ENCODE measurements around the gene POU5F1. TPM values are rescaled to one million over a fixed set of nuclear protein-coding genes. Genes with fewer than 3 reads are reported as not detected.
A peak's percentile ranks its signal among the peaks of the same experiment; 100 is the strongest.
"Not testable (repeated sequence)": the region's sequence is repeated elsewhere in the genome, so short reads cannot be mapped to it uniquely, and the experiment has no call there.

Gene POU5F1
- total RNA-seq: under 1 TPM in 1 of 2 experiments, not detected in 1; 0.48 TPM

- H3K4me3 Mint-ChIP-seq: no peak within 1 kb of the TSS
- H3K27ac Mint-ChIP-seq: no peak within 1 kb of the TSS
- no peaks in the 10 kb centered on the region for H3K36me3 Mint-ChIP-seq (ENCODE audit: low read depth)
- no peaks in the 10 kb centered on the region for H3K27me3 Mint-ChIP-seq (ENCODE audit: low read depth)
- CTCF ChIA-PET: no interaction called here
- intact Hi-C loops (cut with micrococcal nuclease): no loop called here
- no peak for DNase-seq
- H3K4me1 Mint-ChIP-seq (ENCODE audit: low read depth): no peaks in the 10 kb centered on the region
- no peaks in the 10 kb centered on the region for H3K9me3 Mint-ChIP-seq
Measured at GRCh38 chr6:31170600-31170881, at the start of gene POU5F1. TSS of gene POU5F1 (minus strand) at chr6:31170682. CDS start at chr6:31170620, 62 bp downstream.

GRCh38 chr6:31216208-31216898 is 45.9 kb upstream of the POU5F1 start:
- CTCF ChIA-PET: no interaction called here
- no peaks in the 10 kb centered on the region for H3K27me3 Mint-ChIP-seq (ENCODE audit: low read depth)
- H3K4me3 Mint-ChIP-seq: no peak overlapping the region
- H3K9me3 Mint-ChIP-seq: peaks cover 6% of the 10 kb centered on the region
- intact Hi-C loops (cut with micrococcal nuclease): no loop called here
- peaks cover 3% of the 10 kb centered on the region for H3K4me1 Mint-ChIP-seq (ENCODE audit: low read depth)
- peak overlapping the region; percentile 2 for H3K27ac Mint-ChIP-seq
- peaks cover 2% of the 10 kb centered on the region for H3K36me3 Mint-ChIP-seq (ENCODE audit: low read depth)
- DNase-seq: no peak

GRCh38 chr6:31215216-31215615 is 44.7 kb upstream of the POU5F1 start:
- DNase-seq; H3K9me3 Mint-ChIP-seq; H3K27ac Mint-ChIP-seq; H3K36me3 Mint-ChIP-seq (ENCODE audit: low read depth); H3K4me1 Mint-ChIP-seq (ENCODE audit: low read depth); intact Hi-C loops (cut with micrococcal nuclease); H3K4me3 Mint-ChIP-seq; H3K27me3 Mint-ChIP-seq (ENCODE audit: low read depth); CTCF ChIA-PET: not testable (repeated sequence)

- CTCF ChIA-PET: no interaction called here
- peaks cover 3% of the 10 kb centered on the region for H3K4me1 Mint-ChIP-seq (ENCODE audit: low read depth)
- intact Hi-C loops (cut with micrococcal nuclease): no loop called here
- DNase-seq: no peak
- H3K9me3 Mint-ChIP-seq: peaks cover 6% of the 10 kb centered on the region
- H3K27me3 Mint-ChIP-seq (ENCODE audit: low read depth): no peaks in the 10 kb centered on the region
- H3K27ac Mint-ChIP-seq: no peak overlapping the region
- H3K36me3 Mint-ChIP-seq (ENCODE audit: low read depth): peaks cover 2% of the 10 kb centered on the region
- no peak overlapping the region for H3K4me3 Mint-ChIP-seq
Measured at GRCh38 chr6:31214516-31214915, 44.0 kb upstream of the POU5F1 start.

GRCh38 chr6:31210741-31211532 is 40.5 kb upstream of the POU5F1 start:
- H3K9me3 Mint-ChIP-seq: no peaks in the 10 kb centered on the region
- H3K36me3 Mint-ChIP-seq (ENCODE audit: low read depth): no peaks in the 10 kb centered on the region
- peaks cover under 1% of the 10 kb centered on the region for H3K4me1 Mint-ChIP-seq (ENCODE audit: low read depth)
- CTCF ChIA-PET: interaction anchor here (0.6 to 4.2 kb wide), 5 partner anchors 14 to 307 kb away, joined by 3 to 15 read pairs (median 3); no protein-coding TSS in a partner anchor
- no peak overlapping the region for H3K27ac Mint-ChIP-seq
- no peaks in the 10 kb centered on the region for H3K27me3 Mint-ChIP-seq (ENCODE audit: low read depth)
- no peak for DNase-seq
- H3K4me3 Mint-ChIP-seq: no peak overlapping the region
- intact Hi-C loops (cut with micrococcal nuclease): no loop called here

- Mint-ChIP-seq H3K36me3 (ENCODE audit: low read depth) (no peaks in the 10 kb centered on the region), H3K27ac (no peak overlapping the region), H3K27me3 (ENCODE audit: low read depth) (no peaks in the 10 kb centered on the region), H3K9me3 (no peaks in the 10 kb centered on the region), H3K4me3 (no peak overlapping the region), H3K4me1 (ENCODE audit: low read depth) (peaks cover 5% of the 10 kb centered on the region)
- CTCF ChIA-PET: interaction anchor here (1.2 to 4.2 kb wide), 2 partner anchors 13 to 157 kb away, joined by 7 to 15 read pairs; no protein-coding TSS in a partner anchor
- intact Hi-C loops (cut with micrococcal nuclease): no loop called here
- DNase-seq: no peak
Measured at GRCh38 chr6:31210123-31210522, 39.6 kb upstream of the POU5F1 start.

- CTCF ChIA-PET: interaction anchor here (1.5 kb wide), 1 partner anchor 22 kb away, joined by 5 read pairs; no protein-coding TSS in a partner anchor
- H3K4me3 Mint-ChIP-seq: no peak overlapping the region
- no peaks in the 10 kb centered on the region for H3K9me3 Mint-ChIP-seq
- peaks cover 13% of the 10 kb centered on the region for H3K4me1 Mint-ChIP-seq (ENCODE audit: low read depth)
- peaks cover 2% of the 10 kb centered on the region for H3K36me3 Mint-ChIP-seq (ENCODE audit: low read depth)
- intact Hi-C loops (cut with micrococcal nuclease): no loop called here
- no peak overlapping the region for H3K27ac Mint-ChIP-seq
- DNase-seq: no peak
- no peaks in the 10 kb centered on the region for H3K27me3 Mint-ChIP-seq (ENCODE audit: low read depth)
Measured at GRCh38 chr6:31209137-31209536, 38.7 kb upstream of the POU5F1 start.

GRCh38 chr6:31208506-31208905 is 38.0 kb upstream of the POU5F1 start:
- H3K36me3 Mint-ChIP-seq (ENCODE audit: low read depth): peaks cover 2% of the 10 kb centered on the region
- intact Hi-C loops (cut with micrococcal nuclease): no loop called here
- H3K27me3 Mint-ChIP-seq (ENCODE audit: low read depth): no peaks in the 10 kb centered on the region
- no peaks in the 10 kb centered on the region for H3K9me3 Mint-ChIP-seq
- no peak overlapping the region for H3K27ac Mint-ChIP-seq
- CTCF ChIA-PET: interaction anchor here (1.5 kb wide), 1 partner anchor 22 kb away, joined by 5 read pairs; no protein-coding TSS in a partner anchor
- no peak for DNase-seq
- H3K4me3 Mint-ChIP-seq: no peak overlapping the region
- H3K4me1 Mint-ChIP-seq (ENCODE audit: low read depth): peaks cover 17% of the 10 kb centered on the region

- Mint-ChIP-seq H3K4me3 (no peak overlapping the region), H3K27ac (peak overlapping the region; percentile 52), H3K9me3 (peaks cover 5% of the 10 kb centered on the region), H3K36me3 (ENCODE audit: low read depth) (peaks cover 10% of the 10 kb centered on the region), H3K4me1 (ENCODE audit: low read depth) (peaks cover 43% of the 10 kb centered on the region), H3K27me3 (ENCODE audit: low read depth) (no peaks in the 10 kb centered on the region)
- intact Hi-C loops (cut with micrococcal nuclease): no loop called here
- CTCF ChIA-PET: no interaction called here
- DNase-seq: no peak
Measured at GRCh38 chr6:31205638-31206037, 35.2 kb upstream of the POU5F1 start.

GRCh38 chr6:31204751-31205145 is 34.3 kb upstream of the POU5F1 start:
- intact Hi-C loops (cut with micrococcal nuclease): loop anchor here (5.0 kb wide), 3 partner anchors 258 to 487 kb away; partner anchors contain the start of genes LST1 and MDC1
- DNase-seq: no peak
- H3K27me3 Mint-ChIP-seq (ENCODE audit: low read depth): no peaks in the 10 kb centered on the region
- H3K27ac Mint-ChIP-seq: peak overlapping the region; percentile 99
- H3K9me3 Mint-ChIP-seq: peaks cover 6% of the 10 kb centered on the region
- peaks cover 50% of the 10 kb centered on the region for H3K4me1 Mint-ChIP-seq (ENCODE audit: low read depth)
- CTCF ChIA-PET: no interaction called here
- H3K4me3 Mint-ChIP-seq: peak overlapping the region; percentile 84
- H3K36me3 Mint-ChIP-seq (ENCODE audit: low read depth): peaks cover 18% of the 10 kb centered on the region

GRCh38 chr6:31203345-31203979 is 33.0 kb upstream of the POU5F1 start:
- peak; percentile 69 for DNase-seq
- intact Hi-C loops (cut with micrococcal nuclease): loop anchor here (1.0 to 5.0 kb wide), 5 partner anchors 69 to 486 kb away; partner anchors contain the start of genes HLA-B, HLA-C, LST1 and MDC1
- peak overlapping the region; percentile 84 for H3K4me3 Mint-ChIP-seq
- CTCF ChIA-PET: interaction anchor here (0.6 to 2.1 kb wide), 4 partner anchors 9 to 164 kb away, joined by 3 to 13 read pairs (median 3); no protein-coding TSS in a partner anchor
- H3K36me3 Mint-ChIP-seq (ENCODE audit: low read depth): peaks cover 27% of the 10 kb centered on the region
- H3K27me3 Mint-ChIP-seq (ENCODE audit: low read depth): no peaks in the 10 kb centered on the region
- peaks cover 61% of the 10 kb centered on the region for H3K4me1 Mint-ChIP-seq (ENCODE audit: low read depth)
- peak overlapping the region; percentile 99 for H3K27ac Mint-ChIP-seq
- peaks cover 6% of the 10 kb centered on the region for H3K9me3 Mint-ChIP-seq
